Measurements from ENCODE around the gene USH1C.

USH1C gene

DNA sequence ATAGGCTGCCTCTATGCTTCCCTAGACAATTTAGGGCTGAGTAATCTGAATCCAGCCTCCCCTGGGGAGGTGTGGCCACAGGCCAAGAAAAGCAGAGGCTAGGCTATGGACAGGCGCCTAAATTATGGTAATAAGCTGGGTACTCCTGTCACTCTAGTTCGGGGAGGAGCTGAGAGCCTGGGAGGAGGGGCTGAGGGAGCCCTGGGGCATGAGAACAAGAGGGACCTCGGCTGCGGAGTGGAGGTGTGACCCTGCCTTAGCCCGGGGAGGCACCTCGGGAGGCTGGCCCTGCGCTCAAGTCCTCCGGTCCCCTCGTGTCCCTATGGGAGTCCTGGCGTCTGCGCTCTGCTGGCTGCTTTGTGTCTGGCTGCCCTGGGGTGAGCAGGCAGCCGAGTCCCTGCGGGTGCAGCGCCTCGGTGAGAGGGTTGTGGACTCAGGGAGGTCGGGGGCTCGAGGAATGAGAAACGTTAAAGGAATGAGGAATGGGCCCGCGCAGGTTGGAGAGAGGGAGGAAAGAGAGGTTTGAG, 2.9 kb upstream of the USH1C start, which contains the start of gene OTOG:
OTOG (plus strand) TSS at position 209 of the 527 bp plus-strand sequence; CDS start at position 323, 114 bp downstream.
- DNase-seq (ENCODE audit: low read depth): no peak

DNA sequence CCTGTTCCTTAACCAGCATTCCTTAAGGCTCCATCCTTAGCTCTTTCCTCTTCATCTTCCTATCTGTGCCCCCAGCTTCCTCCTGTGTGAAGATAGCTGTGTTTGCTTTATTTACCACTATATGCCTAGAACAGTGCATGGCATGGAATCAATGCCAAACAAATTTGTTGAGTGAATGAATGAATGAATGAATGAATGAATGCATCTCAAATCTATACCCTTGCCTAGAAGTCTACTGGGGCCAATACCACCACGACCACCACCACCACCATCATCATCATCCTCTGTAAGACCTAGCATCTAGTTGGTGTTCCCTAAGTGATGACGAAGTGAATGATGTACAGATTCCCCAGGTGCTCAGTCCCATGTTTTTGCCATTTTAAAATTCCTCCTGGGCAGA, 2.0 kb upstream of the USH1C start:
- DNase-seq (ENCODE audit: low read depth): no peak

DNA sequence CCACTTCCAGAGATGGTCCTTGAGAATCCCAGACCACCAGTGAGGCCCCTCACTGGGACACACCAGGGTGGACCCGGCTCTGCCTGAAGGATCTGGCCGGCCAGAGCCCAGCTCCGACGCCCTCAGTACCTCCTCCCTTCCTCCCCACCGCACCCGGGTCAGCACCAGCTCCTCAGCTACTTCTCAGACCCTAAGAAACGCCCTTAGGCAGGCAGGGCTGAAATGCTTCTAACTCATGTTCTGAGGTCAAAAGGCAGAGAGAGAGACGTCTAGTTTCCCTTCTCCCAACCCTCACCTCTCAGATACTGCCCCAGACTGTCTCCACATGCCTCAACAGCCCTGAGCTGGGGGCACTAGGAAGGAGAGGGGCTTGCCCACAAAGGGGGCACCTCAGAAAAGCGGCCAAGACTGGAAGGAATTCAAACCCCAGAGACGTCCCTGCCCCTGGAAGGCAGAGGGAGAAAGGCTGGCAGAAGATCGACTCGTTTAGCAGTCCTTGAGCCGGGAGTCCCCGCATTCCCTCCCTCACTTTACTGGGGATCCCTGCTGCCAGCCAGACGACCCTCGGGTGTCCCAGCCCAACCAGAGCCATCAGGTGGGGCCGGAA, 539 bp downstream of the USH1C start:
- no peak for DNase-seq (ENCODE audit: low read depth)

DNA sequence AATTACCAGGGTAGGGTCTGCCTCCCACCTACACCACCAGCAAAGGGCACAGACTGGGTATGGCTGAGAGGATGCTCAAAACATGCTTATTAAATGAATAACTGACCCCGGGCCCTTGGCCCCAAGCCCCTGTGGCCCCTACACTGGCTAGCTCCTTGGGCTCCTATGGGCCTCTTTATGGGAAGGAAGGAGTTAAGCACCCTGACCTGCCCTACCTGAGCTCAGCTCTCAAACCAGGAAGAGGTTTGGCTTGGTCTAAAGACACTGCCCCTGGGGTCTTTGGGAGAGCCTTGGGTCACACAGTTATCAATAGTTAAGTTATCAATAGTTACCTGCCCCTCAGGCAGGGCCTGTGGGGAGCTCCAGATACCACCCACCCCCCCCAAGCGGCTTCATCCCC, 1.2 kb downstream of the USH1C start:
- DNase-seq (ENCODE audit: low read depth): no peak

DNA sequence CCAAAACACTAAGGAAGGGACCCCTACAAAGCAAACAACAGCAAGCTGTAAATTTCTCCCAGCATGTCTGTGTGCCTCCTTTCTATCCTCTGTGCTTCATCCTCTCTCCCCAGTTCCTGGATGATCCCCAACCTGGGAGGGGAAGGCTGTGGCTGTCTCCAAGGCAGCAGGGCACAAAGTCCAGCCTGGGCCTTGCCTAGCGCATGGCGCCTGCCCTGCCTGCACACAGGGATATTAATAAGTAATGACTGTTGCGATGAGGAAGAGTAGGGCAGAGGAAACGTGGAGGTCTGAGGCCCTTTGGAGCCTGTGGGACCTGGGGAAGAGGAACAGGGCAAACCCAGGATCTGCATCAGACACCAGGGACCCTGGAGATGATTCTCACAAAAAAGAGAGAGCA, 2.0 kb downstream of the USH1C start:
- no peak for DNase-seq (ENCODE audit: low read depth)

DNA sequence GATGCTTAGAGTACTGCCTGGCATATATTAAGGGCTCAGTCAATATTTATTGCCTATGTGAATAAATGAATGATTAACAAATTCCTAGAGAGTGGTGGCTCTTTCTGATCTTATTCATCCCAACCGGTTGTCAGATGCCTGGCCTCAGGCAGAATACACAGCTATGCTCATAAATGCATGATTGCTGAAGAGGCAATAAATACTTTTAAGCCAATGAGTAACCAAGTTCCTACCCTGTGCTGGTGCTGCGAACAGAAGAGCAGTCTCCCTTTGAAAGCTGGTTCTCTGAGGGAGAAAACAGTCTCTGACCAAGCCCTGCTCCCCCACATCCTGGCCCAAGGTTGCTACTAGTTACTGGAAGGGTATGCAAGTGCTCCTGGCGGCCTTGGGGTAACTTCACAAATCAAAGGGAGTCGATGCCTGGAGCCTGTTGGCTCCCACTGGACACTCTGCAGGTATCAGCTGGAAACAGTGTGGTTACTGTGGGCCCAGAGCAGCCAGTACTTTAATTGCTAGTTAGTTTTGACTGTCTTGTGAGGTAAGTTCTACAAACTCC, 2.8 kb downstream of the USH1C start:
- no peak for DNase-seq (ENCODE audit: low read depth)

DNA sequence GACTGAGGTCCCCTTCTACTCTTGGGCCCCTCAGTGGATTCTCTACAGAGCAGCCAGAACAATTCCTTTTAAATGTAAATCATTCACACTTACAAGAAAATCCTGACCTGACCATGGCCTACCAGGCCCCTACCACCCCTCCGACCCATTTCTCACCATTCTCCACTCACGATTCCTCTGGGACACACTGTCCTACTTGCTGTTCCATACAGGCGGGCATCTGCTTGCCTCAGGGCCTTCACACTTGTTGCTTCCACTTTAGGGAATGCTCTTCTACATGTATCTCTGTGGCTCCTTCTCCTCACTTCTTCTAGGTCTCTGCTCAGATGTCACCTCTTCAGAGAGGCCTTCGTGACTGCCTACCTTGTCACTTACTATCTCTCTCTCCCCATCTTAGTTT, 3.4 kb downstream of the USH1C start:
- no peak for DNase-seq (ENCODE audit: low read depth)

DNA sequence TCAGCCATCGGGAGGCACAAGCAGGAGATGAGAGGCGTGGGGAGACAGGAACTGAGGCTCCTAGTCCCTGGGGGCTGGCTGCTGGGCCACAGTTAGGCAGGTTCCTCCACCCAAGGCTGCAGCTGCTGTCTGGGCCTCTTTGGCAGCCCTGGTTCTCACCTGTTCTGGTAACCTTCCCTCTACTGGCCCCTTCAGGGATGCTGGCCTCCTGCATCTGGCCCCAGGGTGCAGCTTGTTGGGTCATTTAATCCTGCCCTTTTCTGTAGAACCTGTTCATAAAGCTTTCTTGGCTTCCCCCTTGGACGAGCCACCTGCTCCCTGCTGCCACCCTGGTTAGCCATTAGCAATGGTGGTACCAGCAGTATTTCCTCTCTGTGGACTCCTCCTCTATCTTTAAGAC, 5.5 kb downstream of the USH1C start:
- no peak for DNase-seq (ENCODE audit: low read depth)

DNA sequence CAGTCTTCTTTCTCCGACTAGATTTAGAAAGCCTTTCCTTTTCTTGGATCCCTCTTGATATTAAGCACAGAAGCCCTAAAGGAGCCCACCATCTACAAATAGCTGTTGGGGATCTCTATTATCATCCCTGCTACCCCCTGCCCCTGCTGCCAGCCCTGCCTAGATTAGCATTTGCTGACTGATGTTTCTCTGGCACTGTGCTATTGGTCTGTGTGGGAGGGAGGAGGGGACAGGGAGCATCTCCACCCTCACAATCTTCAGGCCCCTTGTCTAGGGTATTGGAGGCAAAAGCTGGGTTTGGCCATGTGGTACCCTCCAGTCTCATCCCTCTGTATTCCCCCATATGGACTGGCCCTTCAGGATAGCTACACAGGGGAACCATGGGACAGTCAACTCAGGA, 6.2 kb downstream of the USH1C start:
- DNase-seq (ENCODE audit: low read depth): no peak

DNA sequence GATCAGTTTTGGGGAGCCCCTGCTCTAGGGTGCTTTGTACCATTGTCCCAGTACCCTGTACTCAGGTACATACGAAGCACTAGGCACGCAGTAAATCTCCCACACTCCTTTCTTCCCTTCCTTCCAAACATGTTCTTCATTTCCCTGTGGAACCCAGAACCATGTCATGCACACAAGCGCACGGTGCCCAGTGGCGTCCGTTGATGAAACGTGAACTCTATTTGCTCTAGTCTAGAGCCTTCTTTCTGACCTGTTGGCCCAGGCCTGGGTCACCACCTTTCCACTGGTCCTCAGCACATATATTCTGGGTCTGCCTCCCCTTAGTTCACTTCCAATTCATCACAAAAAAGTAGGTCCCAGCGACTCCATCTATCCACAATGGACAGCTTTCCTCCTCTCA, 7.0 kb downstream of the USH1C start:
- no peak for DNase-seq (ENCODE audit: low read depth)

DNA sequence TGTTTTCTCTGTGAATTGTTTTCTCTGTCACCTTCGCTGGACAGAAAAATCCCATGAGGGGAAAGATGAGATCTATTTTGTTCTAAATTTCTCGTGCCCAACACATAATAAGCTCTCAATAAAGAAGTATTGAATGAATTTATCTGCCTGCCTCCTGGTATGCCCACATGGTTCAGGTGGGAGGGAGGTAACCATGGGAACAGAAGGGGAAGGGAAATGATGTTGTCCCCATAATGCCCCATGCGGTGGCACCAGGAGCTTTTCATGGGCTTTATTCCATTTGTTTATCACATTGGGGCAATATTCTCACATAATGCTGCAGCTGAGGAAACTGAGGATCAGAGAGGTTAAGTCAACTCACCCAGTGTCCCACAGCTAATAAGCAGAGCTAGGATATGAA, 8.7 kb downstream of the USH1C start:
- DNase-seq (ENCODE audit: low read depth): no peak

DNA sequence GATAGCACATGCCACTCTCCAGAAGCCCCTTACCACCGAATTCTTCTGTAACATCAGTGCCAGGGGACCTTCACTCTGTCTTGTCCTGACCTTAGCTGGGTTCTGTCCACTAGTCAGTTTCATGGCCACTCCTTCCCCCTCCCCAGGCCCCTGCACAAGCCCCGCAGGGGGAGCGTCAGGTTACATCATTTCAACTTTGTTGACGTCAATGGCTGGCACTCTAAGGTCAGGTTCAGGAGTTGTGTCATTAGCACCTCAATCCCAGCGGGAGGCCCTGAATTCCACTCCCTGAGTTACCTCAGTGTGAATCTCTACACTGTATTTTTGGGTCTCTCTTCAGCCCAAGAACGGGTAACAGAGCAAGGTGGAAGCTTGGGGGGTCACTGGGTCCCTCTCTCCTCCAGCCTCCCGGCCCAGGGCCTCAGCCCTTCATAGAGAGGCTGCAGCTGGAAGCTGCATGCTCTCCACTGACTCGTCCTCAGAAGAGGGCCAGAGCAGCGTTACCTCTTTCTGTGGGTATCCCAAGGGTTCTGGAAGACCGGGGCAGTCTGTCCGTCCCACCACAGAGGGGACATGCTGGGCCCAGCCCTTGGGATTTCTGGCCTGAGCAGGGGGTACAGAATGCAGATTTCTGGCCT, 10.3 kb downstream of the USH1C start:
- DNase-seq (ENCODE audit: low read depth): no peak

DNA sequence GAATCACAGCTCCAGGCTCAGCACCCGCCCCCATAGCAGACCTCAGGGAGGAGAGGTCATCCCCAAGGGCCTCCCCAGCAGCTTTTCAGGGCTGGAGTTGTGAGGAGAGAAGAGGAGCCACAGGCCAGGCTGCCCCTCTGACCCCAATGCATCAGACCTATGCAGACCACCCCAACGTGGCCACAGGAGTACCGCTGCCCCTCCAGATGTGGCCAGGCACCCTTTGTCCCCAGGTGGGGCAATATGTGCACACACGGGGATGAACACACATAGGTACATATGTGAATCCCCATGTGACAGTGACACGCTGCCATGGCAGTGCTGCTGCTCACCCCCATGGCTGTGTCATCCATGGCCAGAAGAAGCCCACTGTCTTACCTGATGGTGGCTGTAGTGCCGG, 10.9 kb downstream of the USH1C start:
- DNase-seq (ENCODE audit: low read depth): no peak

DNA sequence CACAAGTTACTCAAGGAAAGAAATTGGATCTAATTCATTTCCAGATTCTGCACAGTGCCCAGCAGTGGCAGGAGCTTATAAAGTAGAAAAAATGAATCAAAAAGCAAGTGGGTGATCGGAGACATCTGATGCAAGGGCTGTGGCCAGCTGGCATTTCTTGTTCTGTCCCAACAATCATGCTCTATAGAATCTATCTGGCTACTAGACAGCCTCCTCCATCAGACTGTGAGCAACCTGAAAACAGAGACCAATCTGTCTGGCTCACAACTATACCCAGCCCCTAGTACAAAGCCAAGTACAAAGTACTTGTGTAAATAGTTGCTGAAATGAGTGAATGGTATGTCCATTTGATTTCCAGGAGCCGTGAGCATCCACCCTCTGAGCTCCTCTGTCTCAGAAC, 11.4 kb downstream of the USH1C start:
- DNase-seq (ENCODE audit: low read depth): no peak

DNA sequence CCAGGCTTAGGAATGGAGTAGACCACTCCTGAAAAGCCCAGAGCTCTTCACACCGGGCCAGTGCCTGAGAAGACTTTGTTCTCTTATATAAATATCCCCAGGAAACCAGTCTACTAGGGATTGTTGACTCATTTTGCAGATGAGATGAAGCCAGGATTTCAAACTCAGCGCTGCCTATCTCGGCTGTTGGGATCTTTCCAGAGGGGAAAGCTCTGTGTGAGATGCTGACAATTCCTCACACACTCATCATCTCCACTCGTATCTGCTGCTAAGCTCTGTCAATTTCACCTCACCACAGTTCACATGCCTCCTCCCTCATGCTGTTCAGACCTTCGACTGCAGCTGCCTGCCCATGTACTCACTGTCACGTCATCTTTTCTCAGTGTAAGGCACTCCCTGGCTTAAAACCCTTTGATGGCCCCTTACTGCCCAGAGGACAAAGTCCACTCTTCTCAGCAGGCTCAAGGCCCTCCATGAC, 12.5 kb downstream of the USH1C start:
- DNase-seq (ENCODE audit: low read depth): no peak

DNA sequence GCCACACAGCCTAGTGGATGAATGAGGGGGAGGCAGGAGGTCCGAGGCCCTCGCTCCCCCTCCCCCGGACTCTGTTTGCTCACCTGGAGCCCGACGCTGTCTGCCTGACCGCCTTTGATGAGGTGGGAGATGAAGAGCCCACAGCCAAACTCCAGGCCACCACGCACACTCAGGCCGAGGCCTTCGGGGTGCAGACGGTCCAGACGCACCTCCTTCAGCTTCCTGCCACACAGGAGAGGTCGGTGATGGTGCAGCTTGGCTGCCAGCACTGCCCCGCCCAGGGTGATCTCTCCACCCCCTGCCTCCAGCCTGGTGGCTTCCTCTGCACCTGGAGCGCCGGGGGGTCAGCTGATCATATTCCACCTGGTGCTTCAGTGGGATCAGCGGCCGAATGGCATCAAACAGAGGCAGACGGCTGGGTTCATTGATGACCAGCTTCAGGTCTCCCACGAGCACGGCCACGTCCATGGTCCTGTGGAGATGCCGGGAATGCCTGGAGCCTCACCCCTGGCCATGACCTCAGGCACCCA, 13.1 kb downstream of the USH1C start:
- DNase-seq (ENCODE audit: low read depth): no peak

DNA sequence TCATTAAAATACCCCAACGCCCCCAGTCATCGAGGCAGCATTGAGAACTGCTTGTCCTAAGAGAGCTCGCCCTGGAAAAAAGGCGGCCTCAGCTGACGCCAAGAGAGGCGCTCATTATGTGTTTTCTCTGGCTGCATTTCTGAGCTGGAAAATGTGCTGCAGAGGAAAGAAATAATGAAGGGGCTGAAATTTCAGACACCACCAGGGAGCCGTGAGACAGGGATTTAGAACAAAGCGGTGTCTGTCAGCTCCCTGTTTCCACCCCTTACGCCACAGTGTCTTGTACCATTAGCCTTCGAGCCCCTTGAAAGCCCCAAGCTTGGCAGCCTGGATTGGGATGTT, 14.4 kb downstream of the USH1C start:
- DNase-seq (ENCODE audit: low read depth): no peak

DNA sequence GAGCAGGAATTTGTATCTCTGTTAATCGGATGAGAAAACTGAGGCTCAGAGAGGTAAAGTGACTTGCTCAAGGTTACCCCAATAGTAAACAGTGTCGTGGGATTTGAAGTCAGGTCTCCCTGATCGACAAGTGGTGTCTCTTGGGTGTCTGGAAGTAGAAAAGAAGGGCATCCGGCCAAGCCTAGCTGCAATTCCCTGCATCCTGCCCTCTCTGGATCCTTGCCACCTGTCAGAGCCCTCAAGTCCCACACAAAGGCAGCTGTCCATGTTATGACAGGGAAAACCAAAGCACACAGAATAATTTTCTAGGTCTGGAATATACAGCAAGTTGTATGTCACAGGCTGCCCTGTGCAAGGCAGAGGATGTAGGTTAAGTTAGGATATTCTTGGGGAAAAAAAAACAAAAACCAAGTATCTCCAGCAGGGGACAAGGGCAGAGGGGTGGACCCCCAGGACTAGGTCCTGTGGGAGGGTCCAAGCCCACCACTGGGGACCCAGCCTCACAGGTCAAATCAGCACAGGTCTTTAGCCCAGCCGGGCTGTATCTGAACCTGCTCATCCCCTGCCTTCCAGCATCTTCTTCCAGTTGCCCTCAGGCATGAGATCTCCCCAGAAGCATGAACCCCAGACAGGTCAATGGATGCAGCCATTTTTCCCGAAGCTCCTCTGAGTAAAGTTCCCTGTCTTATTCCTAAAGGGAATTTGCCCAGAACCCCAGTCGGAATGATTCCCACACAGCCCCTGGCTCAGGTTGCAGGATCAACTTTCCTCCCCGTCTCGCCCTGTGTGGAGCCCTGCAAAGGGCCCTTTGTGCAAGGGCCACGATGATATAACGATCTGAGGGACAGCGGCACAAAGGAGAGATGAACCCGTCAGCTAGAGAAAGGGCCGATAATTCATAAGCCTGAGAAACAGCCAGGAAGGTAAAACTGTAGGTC, 15.0 kb downstream of the USH1C start:
- no peak for DNase-seq (ENCODE audit: low read depth)

DNA sequence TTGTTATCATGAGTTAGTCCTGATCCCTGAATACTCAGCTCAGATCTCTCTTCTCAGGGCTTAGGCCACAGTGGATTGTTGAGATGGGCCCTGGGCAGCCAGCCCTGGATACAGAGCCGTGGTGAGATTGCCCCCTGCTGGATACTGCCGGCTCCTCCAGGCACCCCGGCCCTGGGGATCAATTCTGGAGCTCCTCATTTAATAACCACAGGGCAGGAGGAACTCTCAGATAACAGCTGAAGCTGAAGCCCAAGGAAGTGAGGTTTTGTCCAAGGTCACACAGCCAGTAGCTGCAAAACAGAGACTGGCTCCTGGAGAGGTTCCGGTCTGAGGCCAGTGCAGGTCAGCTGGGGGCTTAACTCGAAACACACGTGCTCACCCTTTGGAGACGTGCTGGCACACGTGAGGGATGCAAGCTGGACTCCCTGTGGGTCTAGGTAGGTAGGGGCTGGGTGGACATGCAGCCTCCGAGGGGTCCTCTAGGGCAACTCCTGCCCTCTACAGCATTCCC, 16.0 kb downstream of the USH1C start:
- no peak for DNase-seq (ENCODE audit: low read depth)

DNA sequence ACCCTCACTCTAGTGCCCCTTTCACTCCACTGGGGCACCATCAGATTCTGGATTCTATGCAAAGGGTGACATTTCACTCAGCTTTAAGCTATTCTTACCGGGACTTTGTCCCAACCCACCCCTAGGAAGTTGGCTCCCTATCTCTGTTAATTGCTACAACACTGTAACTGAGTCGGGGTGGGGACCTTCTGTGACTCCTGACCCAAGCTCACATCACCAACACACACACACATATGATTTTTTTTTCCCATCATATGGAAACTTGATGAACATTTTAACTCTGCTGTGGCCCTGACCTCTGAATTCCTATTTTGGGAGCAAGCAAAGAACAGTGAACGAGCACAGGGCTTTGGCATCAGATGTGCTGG, 16.6 kb downstream of the USH1C start:
- no peak for DNase-seq (ENCODE audit: low read depth)

DNA sequence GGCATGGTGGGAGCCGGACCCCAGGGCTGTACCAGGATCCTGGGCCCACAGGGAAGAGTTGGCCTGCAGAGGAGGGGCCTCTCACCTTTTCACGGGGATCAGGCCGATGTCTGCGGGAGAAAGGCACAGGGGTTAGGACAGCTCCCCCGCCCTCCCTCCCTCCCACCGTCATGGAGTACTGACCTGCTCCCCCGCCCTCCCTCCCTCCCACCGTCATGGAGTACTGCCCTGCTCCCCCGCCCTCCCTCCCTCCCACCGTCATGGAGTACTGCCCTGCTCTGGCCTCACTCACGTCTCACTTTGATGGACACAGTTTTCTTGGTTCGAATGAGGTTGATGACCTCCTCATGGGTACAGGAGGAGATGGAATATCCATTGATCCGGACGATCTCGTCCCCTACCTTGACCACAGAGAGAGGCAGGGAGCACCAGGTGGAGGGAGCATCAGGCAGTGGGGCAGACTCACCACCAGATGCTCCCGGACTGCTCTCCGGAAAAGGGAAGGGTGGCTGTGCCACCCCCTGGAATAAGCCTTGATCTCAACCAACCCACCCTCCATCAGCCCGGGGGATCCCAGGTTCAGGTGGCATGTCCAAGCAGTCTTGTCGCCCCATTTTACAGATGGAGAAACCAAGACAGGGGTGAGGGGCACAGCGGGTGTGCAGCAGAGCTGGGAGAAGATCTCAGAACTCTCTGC, 17.1 kb downstream of the USH1C start:
- DNase-seq (ENCODE audit: low read depth): no peak

DNA sequence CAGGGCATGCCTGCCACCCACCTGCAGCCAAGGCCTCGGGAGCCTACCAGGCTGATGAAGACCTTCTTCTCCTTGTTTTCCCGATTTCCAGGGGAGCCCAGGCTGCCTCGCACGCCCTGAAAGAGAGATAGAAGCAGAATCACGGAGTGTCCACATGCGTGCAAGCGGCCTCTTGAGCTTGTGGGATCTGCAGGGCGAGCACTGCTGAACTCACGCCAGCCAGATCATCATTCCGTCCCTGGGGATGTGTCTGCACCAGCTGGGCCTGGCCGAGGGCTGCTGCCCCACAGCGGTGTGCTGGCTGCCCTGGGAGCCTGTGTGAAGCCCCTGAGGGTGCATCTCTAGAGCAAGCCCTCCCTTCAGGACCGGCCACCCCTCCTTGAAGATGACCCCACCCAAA, 17.9 kb downstream of the USH1C start:
- no peak for DNase-seq (ENCODE audit: low read depth)
